Upper lobe of left lung (tissue), 4 donors: ENCODE measurements around the gene FURIN.
"Not testable (repeated sequence)": the region's sequence is repeated elsewhere in the genome, so short reads cannot be mapped to it uniquely, and the experiment has no call there.

Experiments used
- CTCF ChIP-seq, 6 experiments: fragments of 450-650 bp in 4 of 6; fragments of 200-600 bp in 2 of 6; sonication (generic) in 2 of 6; IDR thresholded peaks; one replicate each; pipeline ENCODE4 v1.5.1; 2016 to 2019; ENCODE audit warnings: antibody characterized with exemption in 6 of 6
- EP300 ChIP-seq, 4 donors: sonication (generic); formaldehyde crosslinking; IDR thresholded peaks; one replicate each; pipeline ENCODE4 v1.5.1; 2017; ENCODE audit warnings: antibody characterized with exemption in 4 of 4, control low read depth in 2 of 4
- POLR2A ChIP-seq, 4 donors: fragments of 450-650 bp; IDR thresholded peaks; one replicate each; pipeline ENCODE4 v1.5.1; 2016 to 2017; ENCODE audit warnings: antibody characterized with exemption in 4 of 4, mild to moderate bottlenecking in 2 of 4
- POLR2AphosphoS5 ChIP-seq, 2 donors: sonication (generic); formaldehyde crosslinking; IDR thresholded peaks; one replicate each; pipeline ENCODE4 v1.5.1; 2017; ENCODE audit warnings: antibody characterized with exemption in 2 of 2

GRCh38 chr15:90874986-90875385, 6.6 kb downstream of the FURIN start:
- not testable (repeated sequence) for TF ChIP-seq POLR2A, CTCF, EP300, POLR2AphosphoS5 (IDR thresholded peaks at IDR 0.05)
